Left renal cortex interstitium (tissue), 4 donors: ENCODE results near the gene KLHL29. TPM values are rescaled to one million over a fixed set of nuclear protein-coding genes. Genes with fewer than 3 reads are reported as not detected.

Experiments
- DNase-seq, 4 donors: peaks; one replicate each; pipeline ENCODE4 v3.0.0-alpha.2; 2013; ENCODE audit warnings: low read depth in 4 of 4, low spot score in 2 of 4, missing footprints in 1 of 4
- polyA plus RNA-seq, 4 donors: library from polyadenylated mRNA; unstranded; fragments of 120-200 nt; gene quantifications; one replicate each; pipeline ENCODE4 v1.2.1, GENCODE V29; 2013; ENCODE audit not compliant: insufficient read length in 4 of 4

KLHL29 gene
- polyA plus RNA-seq, 4 donors = 7.6 to 15.0 (median 12.0) TPM

GRCh38 chr2:23506531-23507266 lies 121.7 kb downstream of the KLHL29 start:
- DNase-seq = no peak

GRCh38 chr2:23507267-23508065 lies 122.5 kb downstream of the KLHL29 start:
- no peak for DNase-seq

GRCh38 chr2:23508066-23508390 lies 123.0 kb downstream of the KLHL29 start:
- no peak for DNase-seq

GRCh38 chr2:23509103-23509502 lies 124.1 kb downstream of the KLHL29 start:
- no peak for DNase-seq

- DNase-seq = no peak
Measured at GRCh38 chr2:23509596-23510292, 124.8 kb downstream of the KLHL29 start.

GRCh38 chr2:23510471-23510870 lies 125.5 kb downstream of the KLHL29 start:
- no peak for DNase-seq

GRCh38 chr2:23512778-23513177 lies 127.8 kb downstream of the KLHL29 start:
- no peak for DNase-seq

- DNase-seq = no peak
Measured at GRCh38 chr2:23513245-23513871, 128.4 kb downstream of the KLHL29 start.

- no peak for DNase-seq
Measured at GRCh38 chr2:23513872-23514793, 129.2 kb downstream of the KLHL29 start.

GRCh38 chr2:23516520-23517256 lies 131.7 kb downstream of the KLHL29 start:
- DNase-seq = no peak

- no peak for DNase-seq
Measured at GRCh38 chr2:23518481-23519333, 133.7 kb downstream of the KLHL29 start.

- DNase-seq = no peak
Measured at GRCh38 chr2:23519334-23519651, 134.3 kb downstream of the KLHL29 start.

- no peak for DNase-seq
Measured at GRCh38 chr2:23520256-23520655, 135.3 kb downstream of the KLHL29 start.

- no peak for DNase-seq
Measured at GRCh38 chr2:23521060-23521459, 136.1 kb downstream of the KLHL29 start.

- no peak for DNase-seq
Measured at GRCh38 chr2:23522726-23523372, 137.9 kb downstream of the KLHL29 start.

- DNase-seq = no peak
Measured at GRCh38 chr2:23523373-23524260, 138.6 kb downstream of the KLHL29 start.

- peak in 1 of 4 donors; percentile 49 for DNase-seq
Measured at GRCh38 chr2:23524261-23524706, 139.3 kb downstream of the KLHL29 start.
